ENCODE results near the gene KCTD7.
"Not testable (repeated sequence)": the region's sequence is repeated elsewhere in the genome, so short reads cannot be mapped to it uniquely, and the experiment has no call there.

GRCh38 chr7:66582816-66583489 is 45.7 kb upstream of the KCTD7 start:
- TF ChIP-seq, protein P1, sequence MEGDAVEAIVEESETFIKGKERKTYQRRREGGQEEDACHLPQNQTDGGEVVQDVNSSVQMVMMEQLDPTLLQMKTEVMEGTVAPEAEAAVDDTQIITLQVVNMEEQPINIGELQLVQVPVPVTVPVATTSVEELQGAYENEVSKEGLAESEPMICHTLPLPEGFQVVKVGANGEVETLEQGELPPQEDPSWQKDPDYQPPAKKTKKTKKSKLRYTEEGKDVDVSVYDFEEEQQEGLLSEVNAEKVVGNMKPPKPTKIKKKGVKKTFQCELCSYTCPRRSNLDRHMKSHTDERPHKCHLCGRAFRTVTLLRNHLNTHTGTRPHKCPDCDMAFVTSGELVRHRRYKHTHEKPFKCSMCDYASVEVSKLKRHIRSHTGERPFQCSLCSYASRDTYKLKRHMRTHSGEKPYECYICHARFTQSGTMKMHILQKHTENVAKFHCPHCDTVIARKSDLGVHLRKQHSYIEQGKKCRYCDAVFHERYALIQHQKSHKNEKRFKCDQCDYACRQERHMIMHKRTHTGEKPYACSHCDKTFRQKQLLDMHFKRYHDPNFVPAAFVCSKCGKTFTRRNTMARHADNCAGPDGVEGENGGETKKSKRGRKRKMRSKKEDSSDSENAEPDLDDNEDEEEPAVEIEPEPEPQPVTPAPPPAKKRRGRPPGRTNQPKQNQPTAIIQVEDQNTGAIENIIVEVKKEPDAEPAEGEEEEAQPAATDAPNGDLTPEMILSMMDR (IDR thresholded peaks at IDR 0.05; ENCODE audit: low read depth, low read length, poor library complexity, severe bottlenecking): not testable (repeated sequence)
- TF ChIP-seq EZH2phosphoT487 (IDR thresholded peaks at IDR 0.05; ENCODE audit: borderline replicate concordance, low read length): not testable (repeated sequence)
